HG03103 (cell line): ENCODE results near the gene CCNQ.

Experiments used
- ATAC-seq: cut with Tn5 transposase; IDR thresholded peaks from one replicate; pipeline ENCODE4 v1.9.1; 2021; ENCODE audit warnings: low read depth; ENCODE audit not compliant: unreplicated experiment

CCNQ gene

GRCh38 chrX:153578200-153578835 is 20.6 kb downstream of the CCNQ start:
- ATAC-seq: no peak

- no peak for ATAC-seq
Measured at GRCh38 chrX:153576961-153577360, 22.0 kb downstream of the CCNQ start.

GRCh38 chrX:153576239-153576870 is 22.6 kb downstream of the CCNQ start:
- ATAC-seq: no peak

- no peak for ATAC-seq
Measured at GRCh38 chrX:153573984-153574383, 25.0 kb downstream of the CCNQ start.

- no peak for ATAC-seq
Measured at GRCh38 chrX:153572601-153573000, 26.3 kb downstream of the CCNQ start.

- ATAC-seq: no peak
Measured at GRCh38 chrX:153571534-153571908, 27.4 kb downstream of the CCNQ start.

GRCh38 chrX:153569475-153569874 is 29.5 kb downstream of the CCNQ start:
- no peak for ATAC-seq

GRCh38 chrX:153568451-153569011 is 30.4 kb downstream of the CCNQ start:
- ATAC-seq: no peak

- no peak for ATAC-seq
Measured at GRCh38 chrX:153565996-153566580, 32.9 kb downstream of the CCNQ start.

GRCh38 chrX:153564047-153564606 is 34.8 kb downstream of the CCNQ start:
- no peak for ATAC-seq

GRCh38 chrX:153562546-153562945 is 36.4 kb downstream of the CCNQ start:
- no peak for ATAC-seq

- ATAC-seq: no peak
Measured at GRCh38 chrX:153561337-153561736, 37.6 kb downstream of the CCNQ start.

GRCh38 chrX:153560466-153560865 is 38.5 kb downstream of the CCNQ start:
- no peak for ATAC-seq

- ATAC-seq: no peak
Measured at GRCh38 chrX:153560000-153560399, 38.9 kb downstream of the CCNQ start.

- ATAC-seq: no peak
Measured at GRCh38 chrX:153557618-153558355, 41.2 kb downstream of the CCNQ start.

- ATAC-seq: no peak
Measured at GRCh38 chrX:153556767-153557166, 42.2 kb downstream of the CCNQ start.

- no peak for ATAC-seq
Measured at GRCh38 chrX:153554519-153555167, 44.3 kb downstream of the CCNQ start.

- no peak for ATAC-seq
Measured at GRCh38 chrX:153551135-153551534, 47.8 kb downstream of the CCNQ start.

GRCh38 chrX:153549807-153550206 is 49.1 kb downstream of the CCNQ start:
- ATAC-seq: no peak

GRCh38 chrX:153549231-153549630 is 49.7 kb downstream of the CCNQ start:
- no peak for ATAC-seq
